ENCODE results near the gene ULBP2. TPM values are rescaled to one million over a fixed set of nuclear protein-coding genes. Genes with fewer than 3 reads are reported as not detected.
A peak's percentile ranks its signal among the peaks of the same experiment; 100 is the strongest.
"Not testable (repeated sequence)": the region's sequence is repeated elsewhere in the genome, so short reads cannot be mapped to it uniquely, and the experiment has no call there.

ULBP2 gene
- total and polyA plus RNA-seq, 2 donors = 0.26 to 0.49 TPM

DNA sequence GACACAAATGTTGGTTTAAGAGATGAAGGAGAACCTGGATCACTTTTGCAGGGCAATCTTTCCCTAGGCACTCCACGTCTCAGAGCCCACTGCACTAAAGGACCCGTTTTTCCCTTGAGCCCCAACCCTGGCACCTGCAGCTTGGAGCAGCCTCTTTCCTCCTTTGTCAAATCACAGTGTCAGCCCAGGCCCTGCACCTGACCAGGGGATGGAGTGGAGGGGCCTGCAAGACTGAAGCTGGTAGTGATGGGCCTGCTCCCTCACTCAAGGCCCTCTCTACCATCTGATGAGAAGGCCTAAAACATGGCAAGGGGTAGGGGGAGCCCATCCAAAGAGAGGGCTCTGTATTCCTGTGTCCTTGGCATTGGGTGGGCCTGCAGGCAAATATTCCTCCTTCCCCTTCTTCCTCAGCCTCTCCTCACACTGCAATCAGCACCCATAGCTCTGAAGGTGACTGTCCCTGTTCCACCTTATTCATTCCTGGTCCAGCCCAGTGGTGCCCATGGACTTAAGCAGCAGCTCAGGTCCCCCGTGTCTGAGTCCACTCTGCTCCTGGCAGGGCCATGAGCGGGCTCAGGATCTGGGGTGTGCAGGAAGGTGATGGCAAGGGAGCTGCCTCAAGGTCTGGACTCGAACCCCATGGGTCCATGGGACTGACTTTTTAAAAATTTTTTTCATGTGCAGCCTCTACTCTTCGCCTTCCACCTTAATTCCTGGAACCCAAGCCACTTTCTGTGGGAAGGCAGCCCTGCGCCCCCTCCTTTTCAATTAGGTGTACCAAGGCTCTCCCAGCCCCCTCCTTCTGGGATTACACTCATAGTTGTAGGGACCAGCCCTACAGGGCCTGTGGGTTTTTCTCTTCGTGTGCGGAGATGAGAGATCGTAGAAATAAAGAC, 25.6 kb upstream of the ULBP2 start:
- DNase-seq (ENCODE audit: extremely low spot score) = no peak
- Histone ChIP-seq H3K4me3 (ENCODE audit: low read depth, low read length) (no peak overlapping the region), H3K36me3 (ENCODE audit: insufficient read depth) (no peaks in the 10 kb centered on the region), H3K27ac (ENCODE audit: low read depth) (no peak overlapping the region), H3K4me1 (ENCODE audit: insufficient read depth) (no peaks in the 10 kb centered on the region)
- 87% methylated on average over 10 of the region's 10 CpGs for WGBS

GRCh38 chr6:149917679-149918078, 24.1 kb upstream of the ULBP2 start:
- no peak overlapping the region for H3K27ac ChIP-seq (ENCODE audit: low read depth)
- no peak overlapping the region for H3K4me3 ChIP-seq (ENCODE audit: low read depth, low read length)
- no peaks in the 10 kb centered on the region for H3K4me1 ChIP-seq (ENCODE audit: insufficient read depth)
- 96% methylated on average over 2 of the region's 2 CpGs for WGBS
- no peaks in the 10 kb centered on the region for H3K36me3 ChIP-seq (ENCODE audit: insufficient read depth)
- DNase-seq (ENCODE audit: extremely low spot score) = no peak

DNA sequence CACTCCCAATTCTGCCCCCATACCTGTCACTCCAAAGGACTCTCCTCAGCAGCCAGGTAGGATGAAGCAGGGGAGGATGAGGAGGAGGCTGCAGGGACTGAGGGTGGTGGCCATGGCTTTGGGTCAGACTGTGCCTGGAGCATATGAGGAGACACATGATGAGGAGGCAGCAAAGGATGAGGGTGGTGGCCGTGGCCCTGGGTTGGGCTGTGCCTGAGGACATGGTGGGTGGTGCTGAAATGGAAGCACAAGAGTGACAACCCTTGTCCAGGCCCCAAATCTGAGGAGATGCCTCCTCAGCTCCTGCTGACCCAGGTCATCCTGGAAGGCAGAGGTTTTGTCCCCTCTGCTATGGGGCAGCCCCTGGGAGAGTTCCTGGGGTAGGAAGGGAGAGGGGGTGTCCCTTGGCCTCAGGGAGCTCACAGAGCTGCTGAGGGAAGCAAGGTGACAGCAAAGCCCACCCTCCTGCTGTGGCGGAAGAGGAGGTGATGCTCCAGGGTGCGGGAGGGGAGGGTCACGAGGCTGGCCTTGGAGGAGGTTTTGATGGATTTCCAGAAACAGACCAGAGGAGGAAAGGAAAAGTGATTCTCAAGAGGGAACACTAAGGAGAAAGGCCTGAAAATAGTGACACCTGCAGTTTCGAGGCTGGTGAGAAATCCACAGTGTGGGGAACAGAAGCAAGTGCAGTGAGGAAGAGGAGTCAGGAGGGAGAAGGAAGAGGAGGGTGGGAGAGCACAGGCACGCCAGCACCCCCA, 23.5 kb upstream of the ULBP2 start:
- no peaks in the 10 kb centered on the region for H3K36me3 ChIP-seq (ENCODE audit: insufficient read depth)
- no peak for DNase-seq (ENCODE audit: extremely low spot score)
- no peaks in the 10 kb centered on the region for H3K4me1 ChIP-seq (ENCODE audit: insufficient read depth)
- H3K4me3 ChIP-seq (ENCODE audit: low read depth, low read length) = no peak overlapping the region
- WGBS = 85% methylated on average over 6 of the region's 6 CpGs
- H3K27ac ChIP-seq (ENCODE audit: low read depth) = no peak overlapping the region

DNA sequence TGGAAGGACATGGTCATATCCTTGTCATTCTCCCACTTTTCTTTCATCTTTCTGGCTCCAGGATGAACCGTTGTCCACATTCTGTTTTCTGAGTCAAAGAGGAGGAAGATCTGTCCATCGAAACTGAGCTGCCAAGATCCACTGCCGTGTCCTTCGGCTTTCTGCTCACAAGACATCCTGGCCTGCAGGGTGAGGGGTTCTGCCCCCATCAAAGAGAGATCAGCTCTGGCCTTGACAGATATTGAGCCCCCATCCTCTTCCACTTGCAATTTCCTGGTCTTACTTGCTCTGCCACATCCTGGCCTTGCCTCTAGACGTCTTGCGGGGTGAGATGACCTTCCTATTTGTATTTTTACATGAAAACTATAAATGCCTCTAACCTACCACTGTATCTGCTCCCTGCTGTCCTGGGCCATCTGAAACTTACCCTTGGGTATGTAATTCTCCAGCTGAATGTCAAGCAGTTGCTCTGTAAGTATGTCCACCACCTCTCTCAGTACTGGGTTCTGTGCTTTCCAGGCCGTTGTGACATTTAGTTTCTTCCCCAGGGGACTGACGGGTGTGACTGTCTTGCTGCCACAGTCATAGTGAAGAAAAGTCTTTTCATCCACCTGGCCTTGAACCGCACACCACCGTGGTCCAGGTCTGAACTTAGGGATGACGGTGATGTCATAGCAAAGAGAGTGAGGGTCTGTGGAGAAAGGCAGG, 22.5 kb upstream of the ULBP2 start:
- not testable (repeated sequence) for H3K4me3 ChIP-seq (ENCODE audit: low read depth, low read length); DNase-seq (ENCODE audit: extremely low spot score); H3K27ac ChIP-seq (ENCODE audit: low read depth); H3K36me3 ChIP-seq (ENCODE audit: insufficient read depth); H3K4me1 ChIP-seq (ENCODE audit: insufficient read depth)
- 82% methylated on average over 11 of the region's 11 CpGs for WGBS

DNA sequence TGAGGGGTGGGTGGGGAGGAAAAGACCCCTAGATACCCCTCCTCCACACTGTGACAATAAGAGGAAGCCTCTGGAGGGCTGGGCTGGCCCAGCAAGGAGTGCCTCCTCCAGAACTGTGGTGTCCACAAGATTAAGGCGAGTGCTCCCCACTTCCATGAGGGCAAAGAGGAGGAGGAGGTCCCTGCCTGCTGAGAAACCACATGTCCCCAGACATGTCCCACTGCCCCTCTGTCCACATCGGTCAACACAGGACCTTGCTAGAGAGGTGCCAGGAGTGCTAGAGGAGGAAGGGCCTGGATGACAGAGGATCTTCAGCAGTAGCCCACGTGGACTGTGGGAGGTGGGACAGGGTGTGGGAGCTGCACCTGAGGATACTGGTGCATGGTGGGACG, 22.0 kb upstream of the ULBP2 start:
- no peaks in the 10 kb centered on the region for H3K4me1 ChIP-seq (ENCODE audit: insufficient read depth)
- no peak overlapping the region for H3K4me3 ChIP-seq (ENCODE audit: low read depth, low read length)
- 89% methylated on average over 4 of the region's 4 CpGs for WGBS
- no peak for DNase-seq (ENCODE audit: extremely low spot score)
- H3K27ac ChIP-seq (ENCODE audit: low read depth) = no peak overlapping the region
- no peaks in the 10 kb centered on the region for H3K36me3 ChIP-seq (ENCODE audit: insufficient read depth)

DNA sequence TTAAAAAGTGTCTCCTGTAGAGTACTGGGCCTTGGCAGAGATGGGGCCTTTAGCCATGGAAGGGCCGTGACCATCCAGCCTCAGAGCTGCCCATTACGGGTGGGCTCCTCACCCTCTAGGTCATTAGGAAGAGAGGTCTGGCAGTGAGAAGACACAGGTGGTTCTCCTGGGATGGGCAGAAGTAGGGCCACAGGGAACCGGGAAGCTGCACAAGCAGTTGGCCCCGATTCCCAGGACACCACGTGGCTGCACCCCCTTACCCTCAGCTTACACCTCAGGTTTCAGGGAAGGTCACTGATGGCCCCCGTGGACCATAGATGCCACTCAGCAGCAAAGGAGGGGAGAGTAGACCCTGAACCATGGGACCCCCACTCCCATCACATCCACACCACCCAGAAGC, 20.5 kb upstream of the ULBP2 start:
- Histone ChIP-seq H3K36me3 (ENCODE audit: insufficient read depth) (no peaks in the 10 kb centered on the region), H3K4me1 (ENCODE audit: insufficient read depth) (no peaks in the 10 kb centered on the region), H3K27ac (ENCODE audit: low read depth) (no peak overlapping the region), H3K4me3 (ENCODE audit: low read depth, low read length) (no peak overlapping the region)
- DNase-seq (ENCODE audit: extremely low spot score) = no peak
- 91% methylated on average over 6 of the region's 6 CpGs for WGBS

DNA sequence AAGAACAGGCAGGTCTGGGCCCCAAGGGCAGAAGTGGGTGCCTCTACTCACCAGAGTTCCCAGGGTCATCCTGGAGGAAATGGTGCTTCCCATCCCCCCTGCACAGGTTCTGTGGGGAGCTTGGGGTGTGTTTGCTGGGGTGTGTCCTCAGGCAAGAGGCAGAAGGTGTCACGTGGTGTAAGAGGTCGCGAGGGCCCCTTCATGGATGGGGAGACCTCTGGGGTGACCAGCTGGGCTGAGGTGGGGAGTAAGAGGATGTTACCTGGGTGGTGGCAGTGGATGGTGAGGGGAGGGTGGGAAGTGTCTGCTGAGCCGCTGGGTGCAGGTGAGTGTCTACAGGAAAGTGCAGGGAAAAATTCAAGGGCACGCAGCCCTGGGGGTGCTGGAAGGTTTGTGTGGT, 19.7 kb upstream of the ULBP2 start:
- H3K36me3 ChIP-seq (ENCODE audit: insufficient read depth); H3K4me3 ChIP-seq (ENCODE audit: low read depth, low read length); H3K4me1 ChIP-seq (ENCODE audit: insufficient read depth); H3K27ac ChIP-seq (ENCODE audit: low read depth); DNase-seq (ENCODE audit: extremely low spot score): not testable (repeated sequence)
- WGBS = 31% methylated on average over 5 of the region's 5 CpGs

- 1% methylated on average over 40 of the region's 40 CpGs for WGBS
- Histone ChIP-seq H3K36me3 (ENCODE audit: insufficient read depth) (no peaks in the 10 kb centered on the region), H3K27ac (ENCODE audit: low read depth) (no peak within 1 kb of the TSS), H3K4me3 (ENCODE audit: low read depth, low read length) (peak within 1 kb of the TSS; percentile 13), H3K4me1 (ENCODE audit: insufficient read depth) (no peaks in the 10 kb centered on the region)
- DNase-seq (ENCODE audit: extremely low spot score) = peak; percentile 88
Measured at GRCh38 chr6:149922642-149923326, 19.0 kb upstream of the ULBP2 start, which contains the start of gene RAET1G. Gene RAET1G (minus strand): TSS chr6:149923121. CDS start chr6:149923010, 111 bp downstream.

DNA sequence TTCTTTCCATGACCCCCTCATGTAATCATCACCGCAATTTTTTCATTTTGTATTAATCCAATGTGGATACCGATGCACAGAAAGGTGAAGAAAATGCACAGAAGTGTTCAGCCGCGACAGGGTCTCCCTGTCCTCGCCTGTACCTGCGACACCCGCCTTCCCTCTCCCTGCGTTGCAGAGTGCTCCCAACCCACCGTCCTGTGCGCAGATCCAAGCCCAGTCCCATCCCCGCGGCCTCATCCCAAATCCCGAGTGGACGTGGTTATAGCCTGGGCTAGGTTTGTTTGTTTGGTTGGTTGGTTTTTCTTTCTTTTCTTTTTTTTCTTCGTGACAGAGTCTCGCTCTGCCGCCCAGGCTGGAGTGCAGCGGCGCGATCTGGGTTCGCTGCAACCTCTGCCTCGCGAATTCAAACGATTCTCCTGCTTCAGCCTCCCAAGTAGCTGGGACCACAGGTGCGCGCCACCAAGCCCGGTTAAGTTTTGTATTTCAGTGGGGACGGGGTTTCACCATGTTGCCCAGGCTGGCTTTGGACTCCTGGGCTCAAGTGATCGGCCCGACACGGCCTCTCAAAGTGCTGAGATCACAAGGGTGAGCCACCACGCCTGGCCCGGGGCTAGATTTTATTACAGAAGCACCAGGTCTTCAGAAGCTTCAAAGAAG, 18.4 kb upstream of the ULBP2 start:
- H3K36me3 ChIP-seq (ENCODE audit: insufficient read depth) = no peaks in the 10 kb centered on the region
- no peaks in the 10 kb centered on the region for H3K4me1 ChIP-seq (ENCODE audit: insufficient read depth)
- no peak for DNase-seq (ENCODE audit: extremely low spot score)
- 26% methylated on average over 33 of the region's 33 CpGs for WGBS
- no peak overlapping the region for H3K27ac ChIP-seq (ENCODE audit: low read depth)
- peak overlapping the region; percentile 13 for H3K4me3 ChIP-seq (ENCODE audit: low read depth, low read length)

DNA sequence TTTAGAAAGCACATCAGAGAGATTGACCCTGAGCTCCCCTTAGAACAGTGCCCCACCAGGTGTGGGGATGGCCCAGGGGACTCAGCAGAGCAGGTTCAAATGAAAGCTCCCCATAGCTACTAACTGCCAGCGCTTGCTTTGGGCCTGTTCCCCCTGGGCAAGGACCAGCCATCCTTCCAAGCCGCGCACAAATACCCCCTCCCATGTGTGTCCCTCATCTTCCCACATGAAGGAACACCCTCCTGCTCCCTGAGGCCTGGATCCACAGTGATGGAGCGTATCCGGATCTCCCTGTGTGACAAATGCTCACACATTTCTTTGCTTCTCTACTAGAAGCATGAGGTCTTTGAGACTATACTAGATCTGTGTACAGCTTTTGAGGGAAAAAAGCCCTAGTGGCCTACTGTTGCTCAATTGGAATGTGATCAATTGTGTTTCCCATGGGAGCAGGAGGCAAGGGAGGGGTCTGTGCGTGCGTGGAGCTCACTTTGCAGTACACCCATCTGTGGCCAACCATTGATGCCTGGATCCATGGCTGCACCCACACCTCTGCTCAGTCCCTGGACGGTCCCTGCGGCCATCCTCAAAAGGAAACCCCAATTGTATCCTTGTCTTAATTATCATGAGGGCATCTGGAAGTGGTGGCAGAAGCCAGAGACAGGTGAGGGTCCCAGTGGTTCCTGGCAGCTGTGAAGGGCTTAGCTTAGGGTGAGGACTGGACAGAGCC, 17.4 kb upstream of the ULBP2 start:
- no peak for DNase-seq (ENCODE audit: extremely low spot score)

GRCh38 chr6:149924933-149925252, 16.9 kb upstream of the ULBP2 start:
- no peak overlapping the region for H3K4me3 ChIP-seq (ENCODE audit: low read depth, low read length)
- 87% methylated on average over 4 of the region's 4 CpGs for WGBS
- no peak overlapping the region for H3K27ac ChIP-seq (ENCODE audit: low read depth)
- DNase-seq (ENCODE audit: extremely low spot score) = no peak
- no peaks in the 10 kb centered on the region for H3K36me3 ChIP-seq (ENCODE audit: insufficient read depth)
- H3K4me1 ChIP-seq (ENCODE audit: insufficient read depth) = no peaks in the 10 kb centered on the region

More for the DNA sequence above, 17.4 kb upstream of the ULBP2 start:
- 76% methylated on average over 9 of the region's 9 CpGs for WGBS
- H3K4me3 ChIP-seq (ENCODE audit: low read depth, low read length) = no peak overlapping the region
- H3K4me1 ChIP-seq (ENCODE audit: insufficient read depth) = no peaks in the 10 kb centered on the region
- no peak overlapping the region for H3K27ac ChIP-seq (ENCODE audit: low read depth)
- H3K36me3 ChIP-seq (ENCODE audit: insufficient read depth) = no peaks in the 10 kb centered on the region

- DNase-seq (ENCODE audit: extremely low spot score) = no peak
- Histone ChIP-seq H3K4me3 (ENCODE audit: low read depth, low read length) (peak overlapping the region; percentile 46), H3K36me3 (ENCODE audit: insufficient read depth) (no peaks in the 10 kb centered on the region), H3K4me1 (ENCODE audit: insufficient read depth) (no peaks in the 10 kb centered on the region), H3K27ac (ENCODE audit: low read depth) (peak overlapping the region; percentile 27)
- WGBS = 14% methylated on average over 34 of the region's 34 CpGs
Measured at GRCh38 chr6:149925253-149925973, 16.4 kb upstream of the ULBP2 start.

All from urinary bladder (tissue), 4 donors.